ENCODE data around the gene ZNF740. TPM values are rescaled to one million over a fixed set of nuclear protein-coding genes. Genes with fewer than 3 reads are reported as not detected.
"Not testable (repeated sequence)": the region's sequence is repeated elsewhere in the genome, so short reads cannot be mapped to it uniquely, and the experiment has no call there.

Gene ZNF740
- total RNA-seq, 2 donors from 2014 or later = 5.9 to 7.4 TPM

DNA sequence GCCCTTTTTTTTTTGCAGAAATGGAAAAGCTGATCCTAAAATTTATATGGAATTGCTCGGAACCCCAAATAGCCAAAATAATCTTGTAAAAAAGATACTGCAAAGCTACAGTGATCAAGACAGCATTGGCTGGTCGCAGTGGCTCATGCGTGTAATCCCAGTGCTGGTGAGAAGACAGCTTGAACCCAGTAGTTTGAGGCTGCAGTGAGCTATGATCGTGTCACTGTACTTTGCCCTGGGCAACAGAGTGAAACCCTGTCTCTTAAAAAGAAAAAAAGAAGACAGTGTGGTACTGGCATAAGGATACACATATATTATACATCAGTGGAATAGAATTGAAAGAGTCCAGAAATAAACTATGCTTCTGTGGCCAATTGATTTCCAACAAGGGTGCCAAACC lies 21.1 kb downstream of the ZNF740 start:
- H3K4me3 ChIP-seq = no peak overlapping the region
- no peak overlapping the region for H3K27ac ChIP-seq
- TF ChIP-seq CTCF (IDR thresholded peaks at IDR 0.05) = no peak
- peaks cover 0 to 11% of the 10 kb centered on the region in 2 donors for H3K4me1 ChIP-seq
- DNase-seq (ENCODE audit: low spot score) = no peak
- no peaks in the 10 kb centered on the region for H3K27me3 ChIP-seq
- no peaks in the 10 kb centered on the region for H3K36me3 ChIP-seq
- H3K9me3 ChIP-seq = no peaks in the 10 kb centered on the region

GRCh38 chr12:53202316-53202715 lies 21.8 kb downstream of the ZNF740 start:
- not testable (repeated sequence) for H3K27ac ChIP-seq; H3K9me3 ChIP-seq; H3K4me3 ChIP-seq; DNase-seq (ENCODE audit: low spot score); H3K36me3 ChIP-seq; H3K27me3 ChIP-seq
- H3K4me1 ChIP-seq = peaks cover 0 to 10% of the 10 kb centered on the region in 2 donors

- no peak overlapping the region for H3K27ac ChIP-seq
- H3K4me3 ChIP-seq = no peak overlapping the region
- H3K9me3 ChIP-seq = no peaks in the 10 kb centered on the region
- H3K36me3 ChIP-seq = no peaks in the 10 kb centered on the region
- H3K4me1 ChIP-seq = peaks cover 0 to 6% of the 10 kb centered on the region in 2 donors
- no peak for DNase-seq (ENCODE audit: low spot score)
- TF ChIP-seq CTCF (IDR thresholded peaks at IDR 0.05) = no peak
- H3K27me3 ChIP-seq = no peaks in the 10 kb centered on the region
Observed at GRCh38 chr12:53204351-53204750, 23.8 kb downstream of the ZNF740 start.

DNA sequence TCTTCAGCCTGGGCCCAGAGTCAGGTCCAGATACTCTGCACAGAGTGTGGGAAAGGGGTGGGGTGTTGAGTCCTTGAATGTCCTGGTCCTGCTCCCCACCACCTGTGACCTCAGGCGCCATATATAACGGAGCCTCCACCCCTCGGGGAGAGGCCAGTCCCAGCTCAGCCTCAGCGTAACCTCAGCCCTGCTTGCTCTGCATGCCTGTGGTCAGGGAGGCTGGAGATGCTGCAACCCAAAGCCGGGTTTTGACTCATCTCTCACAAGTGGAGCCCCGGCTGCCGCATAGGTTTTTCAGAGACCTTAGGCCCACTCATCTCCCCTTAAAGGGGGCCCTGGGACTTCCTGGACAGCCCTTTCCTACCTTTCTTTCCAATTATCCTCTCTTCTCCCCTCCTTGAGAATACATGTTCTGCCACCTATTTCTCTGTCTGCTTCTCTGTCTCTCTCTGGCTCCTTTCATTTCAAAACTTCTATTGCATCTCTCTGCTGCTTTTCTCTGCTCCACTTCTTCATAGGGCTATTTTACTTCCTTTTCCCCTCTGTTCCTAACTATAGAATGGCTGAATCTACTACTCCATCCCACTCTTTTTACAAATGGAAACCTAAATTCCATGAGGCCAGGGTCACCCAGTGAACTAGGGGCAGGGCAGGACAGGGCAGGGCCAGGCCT lies 25.4 kb downstream of the ZNF740 start:
- no peak for DNase-seq (ENCODE audit: low spot score)
- peaks cover 5% of the 10 kb centered on the region for H3K36me3 ChIP-seq
- no peak for TF ChIP-seq CTCF (IDR thresholded peaks at IDR 0.05)
- no peaks in the 10 kb centered on the region for H3K9me3 ChIP-seq
- no peak overlapping the region for H3K27ac ChIP-seq
- H3K27me3 ChIP-seq = no peaks in the 10 kb centered on the region
- H3K4me3 ChIP-seq = no peak overlapping the region
- H3K4me1 ChIP-seq = peaks cover 0 to 6% of the 10 kb centered on the region in 2 donors

- Histone ChIP-seq H3K27ac (no peak within 1 kb of the TSS), H3K4me3 (no peak within 1 kb of the TSS), H3K36me3 (peaks cover 16% of the 10 kb centered on the region), H3K4me1 (peaks cover 0 to 6% of the 10 kb centered on the region in 2 donors), H3K9me3 (no peaks in the 10 kb centered on the region), H3K27me3 (no peaks in the 10 kb centered on the region)
- DNase-seq (ENCODE audit: low spot score) = no peak
- TF ChIP-seq CTCF (IDR thresholded peaks at IDR 0.05) = no peak
Observed at GRCh38 chr12:53207042-53207441, 26.5 kb downstream of the ZNF740 start, which contains the start of gene ITGB7. TSS of gene ITGB7 (minus strand) at chr12:53207251. CDS start at chr12:53200443, 6,808 bp downstream.

GRCh38 chr12:53208435-53208834 lies 27.9 kb downstream of the ZNF740 start:
- H3K36me3 ChIP-seq = peaks cover 27% of the 10 kb centered on the region
- no peak overlapping the region for H3K4me3 ChIP-seq
- H3K9me3 ChIP-seq = no peaks in the 10 kb centered on the region
- TF ChIP-seq CTCF (IDR thresholded peaks at IDR 0.05) = no peak
- no peaks in the 10 kb centered on the region for H3K27me3 ChIP-seq
- H3K27ac ChIP-seq = no peak overlapping the region
- peaks cover 0 to 13% of the 10 kb centered on the region in 2 donors for H3K4me1 ChIP-seq
- DNase-seq (ENCODE audit: low spot score) = no peak
